ENCODE data around the gene C13orf46.

GRCh38 chr13:113916330-113916815, 57.5 kb downstream of the C13orf46 start:
- TF ChIP-seq CTCF (conservative IDR thresholded peaks at IDR 0.05; ENCODE audit: low read depth, low read length), result no peak
- TF ChIP-seq EZH2phosphoT487 (IDR thresholded peaks at IDR 0.05; ENCODE audit: borderline replicate concordance, low read length), result no peak
- no peak for TF ChIP-seq EZH2 (IDR thresholded peaks at IDR 0.05; ENCODE audit: low read length, unreplicated experiment)
